PC-9 (cell line): Measurements from ENCODE around the gene FAM13B. TPM values are rescaled to one million over a fixed set of nuclear protein-coding genes. Genes with fewer than 3 reads are reported as not detected.
"Not testable (repeated sequence)": the region's sequence is repeated elsewhere in the genome, so short reads cannot be mapped to it uniquely, and the experiment has no call there.

ENCODE experiments used
- BruUV-seq: library from RNA; stranded (reverse); fragments of 400-500 nt; replicated peaks from 2 replicates; lab custom pipeline; 2021; lab: Mats Ljungman, UMichigan
- CTCF ChIA-PET: fragments of 300-600 bp; sonication (Branson Sonifier 250); formaldehyde crosslinking; loops from one replicate; lab custom pipeline; 2022; ENCODE audit warnings: antibody characterized with exemption; lab: Charles Lee
- POLR2A ChIA-PET: fragments of 300-600 bp; sonication (Branson Sonifier 250); formaldehyde crosslinking; loops from one replicate; lab custom pipeline; 2022; ENCODE audit warnings: antibody characterized with exemption; ENCODE audit not compliant: unreplicated experiment; lab: Charles Lee
- DNase-seq, 2 experiments: peaks; one replicate each; pipeline versions ENCODE4 v3.0.0 to v3.0.0-alpha.2; 2015 to 2022; ENCODE audit warnings: mixed read lengths in 1 of 2
- H2AFZ ChIP-seq: fragments of 200-600 bp; sonication (generic); 2 replicates; pipeline ENCODE4 v1.8.1; 2017; ENCODE audit warnings: antibody characterized with exemption
- H3F3A ChIP-seq: fragments of 200-600 bp; sonication (generic); 2 replicates; pipeline ENCODE4 v1.8.1; 2017; ENCODE audit warnings: antibody characterized with exemption, mild to moderate bottlenecking, low read depth; ENCODE audit not compliant: insufficient read depth
- H3K27ac ChIP-seq: fragments of 200-600 bp; sonication (generic); 2 replicates; pipeline ENCODE4 v1.6.1; 2016; ENCODE audit warnings: mixed run types
- H3K27me3 ChIP-seq: fragments of 200-600 bp; sonication (generic); 2 replicates; pipeline ENCODE4 v1.6.1; 2016; ENCODE audit warnings: low read depth, mixed run types; ENCODE audit not compliant: insufficient read depth
- H3K36me3 ChIP-seq: fragments of 200-600 bp; sonication (generic); 2 replicates; pipeline ENCODE4 v1.6.1; 2016; ENCODE audit warnings: low read depth, mixed run types
- H3K4me1 ChIP-seq: fragments of 200-600 bp; sonication (generic); replicated peaks from 2 replicates; pipeline ENCODE4 v1.6.1; 2016; ENCODE audit warnings: mixed run types; ENCODE audit not compliant: insufficient read depth
- H3K4me2 ChIP-seq: fragments of 200-600 bp; sonication (generic); 2 replicates; pipeline ENCODE4 v1.6.1; 2017; ENCODE audit warnings: mixed run types
- H3K4me3 ChIP-seq: fragments of 200-600 bp; sonication (generic); 2 replicates; pipeline ENCODE4 v1.6.1; 2016; ENCODE audit warnings: mixed run types
- H3K79me2 ChIP-seq: fragments of 200-600 bp; sonication (generic); 2 replicates; pipeline ENCODE4 v1.6.1; 2017; ENCODE audit warnings: low read depth, mixed run types
- H3K9me2 ChIP-seq: fragments of 200-600 bp; sonication (generic); 2 replicates; pipeline ENCODE4 v1.8.1; 2017; ENCODE audit warnings: mild to moderate bottlenecking; ENCODE audit not compliant: insufficient read depth
- H3K9me3 ChIP-seq: fragments of 200-600 bp; sonication (generic); 2 replicates; pipeline ENCODE4 v1.8.1; 2016; ENCODE audit warnings: low read depth; ENCODE audit not compliant: insufficient read depth
- H4K20me1 ChIP-seq: fragments of 200-600 bp; sonication (generic); 2 replicates; pipeline ENCODE4 v1.8.1; 2017; ENCODE audit not compliant: insufficient read depth
- CTCF ChIP-seq: fragments of 200-600 bp; sonication (generic); conservative IDR thresholded peaks from 2 replicates; pipeline ENCODE4 v1.6.1; 2017; ENCODE audit warnings: mixed run types, antibody characterized with exemption, mild to moderate bottlenecking, moderate library complexity
- EZH2 ChIP-seq: fragments of 200-600 bp; sonication (generic); IDR thresholded peaks from 2 replicates; pipeline ENCODE4 v1.8.0; 2017; ENCODE audit warnings: antibody characterized with exemption, low read depth
- intact Hi-C: fragments of 100-400 bp; cut with micrococcal nuclease; formaldehyde crosslinking; loops from one replicate; pipeline ENCODE4 v1.10.0; 2022; ENCODE audit not compliant: unreplicated experiment
- total RNA-seq: library from RNA; stranded (reverse); gene quantifications from 2 replicates; pipeline ENCODE4 v1.2.3, GENCODE V29; 2021

Gene FAM13B
- total RNA-seq, 1 experiment from 2014 or later: 25.1 TPM

- no peaks in the 10 kb centered on the region for H3K9me3 ChIP-seq
- ChIA-PET CTCF (interaction anchor here (0.6 to 0.7 kb wide), 3 partner anchors 96 to 416 kb away, joined by 3 to 6 read pairs (median 4); no protein-coding TSS in a partner anchor), POLR2A (no interaction called here)
- H3K4me2 ChIP-seq: no peak overlapping the region
- no peak overlapping the region for H3K4me3 ChIP-seq
- no peak overlapping the region for H3K27ac ChIP-seq
- peak in 1 of 2 experiments; percentile 56 for DNase-seq
- H3K9me2 ChIP-seq: no peaks in the 10 kb centered on the region
- H4K20me1 ChIP-seq: no peaks in the 10 kb centered on the region
- no TSS peak for BruUV-seq
- H3K4me1 ChIP-seq: no peaks in the 10 kb centered on the region
- intact Hi-C loops: loop anchor here (1.0 to 5.0 kb wide), 2 partner anchors 56 to 425 kb away; no protein-coding TSS in a partner anchor
- TF ChIP-seq CTCF: peak; percentile 92
- TF ChIP-seq EZH2: no peak
- no peaks in the 10 kb centered on the region for H3K79me2 ChIP-seq
- H3K27me3 ChIP-seq: no peaks in the 10 kb centered on the region
- no peak overlapping the region for H2AFZ ChIP-seq
- H3F3A ChIP-seq: no peaks in the 10 kb centered on the region
- no peaks in the 10 kb centered on the region for H3K36me3 ChIP-seq
Observed at GRCh38 chr5:138077064-138077696, 44.3 kb upstream of the FAM13B start.

- H4K20me1 ChIP-seq, intact Hi-C loops, H3K4me3 ChIP-seq, BruUV-seq, H3F3A ChIP-seq, H3K27me3 ChIP-seq, POLR2A ChIA-PET, H3K79me2 ChIP-seq, H3K4me2 ChIP-seq, H3K36me3 ChIP-seq, DNase-seq, H3K9me3 ChIP-seq, H3K27ac ChIP-seq, H2AFZ ChIP-seq, H3K4me1 ChIP-seq, H3K9me2 ChIP-seq: not testable (repeated sequence)
- CTCF ChIA-PET: interaction anchor here (1.0 to 1.2 kb wide), 2 partner anchors 34 to 291 kb away, joined by 5 to 8 read pairs; no protein-coding TSS in a partner anchor
Observed at GRCh38 chr5:138070026-138070425, 37.1 kb upstream of the FAM13B start.

GRCh38 chr5:138068742-138069600 is 36.1 kb upstream of the FAM13B start:
- H3K9me2 ChIP-seq: no peaks in the 10 kb centered on the region
- no TSS peak for BruUV-seq
- ChIA-PET CTCF (interaction anchor here (0.5 to 1.2 kb wide), 7 partner anchors 8 to 440 kb away, joined by 3 to 10 read pairs (median 5); no protein-coding TSS in a partner anchor), POLR2A (no interaction called here)
- 0 out of 2 replicates have a peak overlapping the region, but pooled peaks have one; percentile 1 for H3K4me2 ChIP-seq
- H3K36me3 ChIP-seq: no peaks in the 10 kb centered on the region
- no peak overlapping the region for H3K4me3 ChIP-seq
- peak; percentile 55 to 74 for DNase-seq
- intact Hi-C loops: loop anchor here (1.0 to 10.0 kb wide), 4 partner anchors 33 to 440 kb away; partner anchors contain the start of gene HNRNPA0
- H3K4me1 ChIP-seq: no peaks in the 10 kb centered on the region
- no peaks in the 10 kb centered on the region for H3K9me3 ChIP-seq
- no peak overlapping the region for H2AFZ ChIP-seq
- TF ChIP-seq CTCF (peak; percentile 79), EZH2 (no peak)
- no peaks in the 10 kb centered on the region for H3F3A ChIP-seq
- no peaks in the 10 kb centered on the region for H3K79me2 ChIP-seq
- H3K27me3 ChIP-seq: no peaks in the 10 kb centered on the region
- H3K27ac ChIP-seq: no peak overlapping the region
- no peaks in the 10 kb centered on the region for H4K20me1 ChIP-seq
